Measurements from ENCODE around the gene NFAM1.

DNA sequence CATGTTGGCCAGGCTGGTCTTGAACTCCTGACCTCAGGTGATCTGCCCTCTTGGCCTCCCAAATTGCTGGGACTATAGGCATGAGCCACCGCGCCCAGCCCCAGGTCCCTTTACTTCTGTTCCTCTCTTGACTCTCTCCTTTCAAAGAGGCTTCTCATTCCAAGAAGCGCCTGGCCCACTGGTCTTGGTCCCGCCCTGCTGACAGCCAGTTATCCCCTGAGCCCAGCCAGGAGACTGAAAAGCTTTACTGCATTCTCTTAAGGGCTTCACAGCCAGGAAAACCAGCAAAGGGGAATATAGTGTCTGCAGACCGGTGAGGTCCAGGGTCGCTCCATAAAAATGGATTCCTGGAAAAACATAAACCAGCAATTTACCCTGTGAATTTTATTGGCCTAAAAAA is 68.3 kb downstream of the NFAM1 start:
- TF ChIP-seq, protein P1, sequence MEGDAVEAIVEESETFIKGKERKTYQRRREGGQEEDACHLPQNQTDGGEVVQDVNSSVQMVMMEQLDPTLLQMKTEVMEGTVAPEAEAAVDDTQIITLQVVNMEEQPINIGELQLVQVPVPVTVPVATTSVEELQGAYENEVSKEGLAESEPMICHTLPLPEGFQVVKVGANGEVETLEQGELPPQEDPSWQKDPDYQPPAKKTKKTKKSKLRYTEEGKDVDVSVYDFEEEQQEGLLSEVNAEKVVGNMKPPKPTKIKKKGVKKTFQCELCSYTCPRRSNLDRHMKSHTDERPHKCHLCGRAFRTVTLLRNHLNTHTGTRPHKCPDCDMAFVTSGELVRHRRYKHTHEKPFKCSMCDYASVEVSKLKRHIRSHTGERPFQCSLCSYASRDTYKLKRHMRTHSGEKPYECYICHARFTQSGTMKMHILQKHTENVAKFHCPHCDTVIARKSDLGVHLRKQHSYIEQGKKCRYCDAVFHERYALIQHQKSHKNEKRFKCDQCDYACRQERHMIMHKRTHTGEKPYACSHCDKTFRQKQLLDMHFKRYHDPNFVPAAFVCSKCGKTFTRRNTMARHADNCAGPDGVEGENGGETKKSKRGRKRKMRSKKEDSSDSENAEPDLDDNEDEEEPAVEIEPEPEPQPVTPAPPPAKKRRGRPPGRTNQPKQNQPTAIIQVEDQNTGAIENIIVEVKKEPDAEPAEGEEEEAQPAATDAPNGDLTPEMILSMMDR (tag by site-specific recombination; IDR thresholded peaks at IDR 0.05), result no peak
- no peak for TF ChIP-seq ZNF76 (tag by site-specific recombination; IDR thresholded peaks at IDR 0.05; ENCODE audit: borderline replicate concordance, low read depth)
- no peak for TF ChIP-seq ZNF776 (tag by site-specific recombination; IDR thresholded peaks at IDR 0.05; ENCODE audit: borderline replicate concordance)
- no peak for TF ChIP-seq KLF8 (tag by site-specific recombination; IDR thresholded peaks at IDR 0.05)
- TF ChIP-seq, protein P2, sequence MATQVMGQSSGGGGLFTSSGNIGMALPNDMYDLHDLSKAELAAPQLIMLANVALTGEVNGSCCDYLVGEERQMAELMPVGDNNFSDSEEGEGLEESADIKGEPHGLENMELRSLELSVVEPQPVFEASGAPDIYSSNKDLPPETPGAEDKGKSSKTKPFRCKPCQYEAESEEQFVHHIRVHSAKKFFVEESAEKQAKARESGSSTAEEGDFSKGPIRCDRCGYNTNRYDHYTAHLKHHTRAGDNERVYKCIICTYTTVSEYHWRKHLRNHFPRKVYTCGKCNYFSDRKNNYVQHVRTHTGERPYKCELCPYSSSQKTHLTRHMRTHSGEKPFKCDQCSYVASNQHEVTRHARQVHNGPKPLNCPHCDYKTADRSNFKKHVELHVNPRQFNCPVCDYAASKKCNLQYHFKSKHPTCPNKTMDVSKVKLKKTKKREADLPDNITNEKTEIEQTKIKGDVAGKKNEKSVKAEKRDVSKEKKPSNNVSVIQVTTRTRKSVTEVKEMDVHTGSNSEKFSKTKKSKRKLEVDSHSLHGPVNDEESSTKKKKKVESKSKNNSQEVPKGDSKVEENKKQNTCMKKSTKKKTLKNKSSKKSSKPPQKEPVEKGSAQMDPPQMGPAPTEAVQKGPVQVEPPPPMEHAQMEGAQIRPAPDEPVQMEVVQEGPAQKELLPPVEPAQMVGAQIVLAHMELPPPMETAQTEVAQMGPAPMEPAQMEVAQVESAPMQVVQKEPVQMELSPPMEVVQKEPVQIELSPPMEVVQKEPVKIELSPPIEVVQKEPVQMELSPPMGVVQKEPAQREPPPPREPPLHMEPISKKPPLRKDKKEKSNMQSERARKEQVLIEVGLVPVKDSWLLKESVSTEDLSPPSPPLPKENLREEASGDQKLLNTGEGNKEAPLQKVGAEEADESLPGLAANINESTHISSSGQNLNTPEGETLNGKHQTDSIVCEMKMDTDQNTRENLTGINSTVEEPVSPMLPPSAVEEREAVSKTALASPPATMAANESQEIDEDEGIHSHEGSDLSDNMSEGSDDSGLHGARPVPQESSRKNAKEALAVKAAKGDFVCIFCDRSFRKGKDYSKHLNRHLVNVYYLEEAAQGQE (tag by site-specific recombination; IDR thresholded peaks at IDR 0.05), result no peak
- TF ChIP-seq, protein P3, sequence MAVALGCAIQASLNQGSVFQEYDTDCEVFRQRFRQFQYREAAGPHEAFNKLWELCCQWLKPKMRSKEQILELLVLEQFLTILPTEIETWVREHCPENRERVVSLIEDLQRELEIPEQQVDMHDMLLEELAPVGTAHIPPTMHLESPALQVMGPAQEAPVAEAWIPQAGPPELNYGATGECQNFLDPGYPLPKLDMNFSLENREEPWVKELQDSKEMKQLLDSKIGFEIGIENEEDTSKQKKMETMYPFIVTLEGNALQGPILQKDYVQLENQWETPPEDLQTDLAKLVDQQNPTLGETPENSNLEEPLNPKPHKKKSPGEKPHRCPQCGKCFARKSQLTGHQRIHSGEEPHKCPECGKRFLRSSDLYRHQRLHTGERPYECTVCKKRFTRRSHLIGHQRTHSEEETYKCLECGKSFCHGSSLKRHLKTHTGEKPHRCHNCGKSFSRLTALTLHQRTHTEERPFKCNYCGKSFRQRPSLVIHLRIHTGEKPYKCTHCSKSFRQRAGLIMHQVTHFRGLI (tag by site-specific recombination; IDR thresholded peaks at IDR 0.05), result no peak
- TF ChIP-seq, protein P4, sequence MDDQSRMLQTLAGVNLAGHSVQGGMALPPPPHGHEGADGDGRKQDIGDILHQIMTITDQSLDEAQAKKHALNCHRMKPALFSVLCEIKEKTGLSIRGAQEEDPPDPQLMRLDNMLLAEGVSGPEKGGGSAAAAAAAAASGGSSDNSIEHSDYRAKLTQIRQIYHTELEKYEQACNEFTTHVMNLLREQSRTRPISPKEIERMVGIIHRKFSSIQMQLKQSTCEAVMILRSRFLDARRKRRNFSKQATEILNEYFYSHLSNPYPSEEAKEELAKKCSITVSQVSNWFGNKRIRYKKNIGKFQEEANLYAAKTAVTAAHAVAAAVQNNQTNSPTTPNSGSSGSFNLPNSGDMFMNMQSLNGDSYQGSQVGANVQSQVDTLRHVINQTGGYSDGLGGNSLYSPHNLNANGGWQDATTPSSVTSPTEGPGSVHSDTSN (CRISPR knock-in tag; IDR thresholded peaks at IDR 0.05), result no peak
- TF ChIP-seq, protein P5, sequence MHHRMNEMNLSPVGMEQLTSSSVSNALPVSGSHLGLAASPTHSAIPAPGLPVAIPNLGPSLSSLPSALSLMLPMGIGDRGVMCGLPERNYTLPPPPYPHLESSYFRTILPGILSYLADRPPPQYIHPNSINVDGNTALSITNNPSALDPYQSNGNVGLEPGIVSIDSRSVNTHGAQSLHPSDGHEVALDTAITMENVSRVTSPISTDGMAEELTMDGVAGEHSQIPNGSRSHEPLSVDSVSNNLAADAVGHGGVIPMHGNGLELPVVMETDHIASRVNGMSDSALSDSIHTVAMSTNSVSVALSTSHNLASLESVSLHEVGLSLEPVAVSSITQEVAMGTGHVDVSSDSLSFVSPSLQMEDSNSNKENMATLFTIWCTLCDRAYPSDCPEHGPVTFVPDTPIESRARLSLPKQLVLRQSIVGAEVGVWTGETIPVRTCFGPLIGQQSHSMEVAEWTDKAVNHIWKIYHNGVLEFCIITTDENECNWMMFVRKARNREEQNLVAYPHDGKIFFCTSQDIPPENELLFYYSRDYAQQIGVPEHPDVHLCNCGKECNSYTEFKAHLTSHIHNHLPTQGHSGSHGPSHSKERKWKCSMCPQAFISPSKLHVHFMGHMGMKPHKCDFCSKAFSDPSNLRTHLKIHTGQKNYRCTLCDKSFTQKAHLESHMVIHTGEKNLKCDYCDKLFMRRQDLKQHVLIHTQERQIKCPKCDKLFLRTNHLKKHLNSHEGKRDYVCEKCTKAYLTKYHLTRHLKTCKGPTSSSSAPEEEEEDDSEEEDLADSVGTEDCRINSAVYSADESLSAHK (tag by site-specific recombination; IDR thresholded peaks at IDR 0.05), result no peak
- TF ChIP-seq ZNF174 (tag by site-specific recombination; IDR thresholded peaks at IDR 0.05), result no peak
- TF ChIP-seq ZNF138 (tag by site-specific recombination; IDR thresholded peaks at IDR 0.05; ENCODE audit: borderline replicate concordance), result no peak

Data from HEK293 (cell line).